B cell (primary cell): ENCODE results near the gene LDHAL6B. TPM values are rescaled to one million over a fixed set of nuclear protein-coding genes. Genes with fewer than 3 reads are reported as not detected.

Experiments used
- ATAC-seq: fragments of 200-7000 bp; cut with Tn5 transposase; one replicate; pipeline ENCODE4 v1.10.0; 2021; ENCODE audit warnings: low read depth, mild to moderate bottlenecking, moderate number of reproducible peaks, moderate library complexity
- CTCF ChIA-PET: fragments of 350-600 bp; sonication (Branson Sonifier 250); formaldehyde crosslinking; loops from one replicate; lab custom pipeline; 2021; ENCODE audit warnings: antibody characterized with exemption, inconsistent platforms; lab: Charles Lee
- POLR2A ChIA-PET: fragments of 350-600 bp; sonication (Branson Sonifier 250); formaldehyde crosslinking; loops from one replicate; lab custom pipeline; 2021; ENCODE audit warnings: antibody characterized with exemption; lab: Charles Lee
- DNase-seq: peaks from one replicate; pipeline ENCODE4 v3.0.0; 2013
- H2AFZ ChIP-seq: 2 replicates; pipeline ENCODE4 v1.6.1; 2012; ENCODE audit warnings: mild to moderate bottlenecking, low read depth, low read length; ENCODE audit not compliant: insufficient read depth, poor library complexity, severe bottlenecking
- H3K27ac ChIP-seq, 2 donors: 1 replicate in 1 of 2; 2 replicates in 1 of 2; pipeline ENCODE4 v1.5.1; 2012 to 2013; ENCODE audit warnings: low read length in 2 of 2, mild to moderate bottlenecking in 2 of 2, moderate library complexity in 1 of 2
- H3K27me3 ChIP-seq, 4 experiments: fragments of 200-600 bp in 1 of 4; sonication (generic) in 1 of 4; replicated peaks in 1 of 4; 1 replicate in 2 of 4; 2 replicates in 2 of 4; pipeline versions ENCODE4 v1.6.1 to v1.7.0; 2013 to 2016; ENCODE audit warnings: low read length in 3 of 4, mild to moderate bottlenecking in 2 of 4, mixed read lengths in 1 of 4, moderate library complexity in 1 of 4; ENCODE audit not compliant: insufficient read depth in 4 of 4, control insufficient read depth in 3 of 4; ENCODE audit errors: control extremely low read depth in 1 of 4
- H3K36me3 ChIP-seq, 2 experiments: replicated peaks in 1 of 2; 1 replicate in 1 of 2; 2 replicates in 1 of 2; pipeline versions ENCODE4 v1.6.1 to v1.7.1; 2013; ENCODE audit warnings: low read length in 1 of 2; ENCODE audit not compliant: insufficient read depth in 2 of 2, control insufficient read depth in 1 of 2; ENCODE audit errors: control extremely low read depth in 1 of 2, extremely low read depth in 1 of 2
- H3K4me1 ChIP-seq, 2 donors: fragments of 200-600 bp in 1 of 2; sonication (generic) in 1 of 2; 1 replicate in 1 of 2; 2 replicates in 1 of 2; pipeline versions ENCODE4 v1.5.1 to v1.6.1; 2013 to 2017; ENCODE audit warnings: low read length in 2 of 2; ENCODE audit not compliant: control insufficient read depth in 2 of 2, insufficient read depth in 2 of 2
- H3K4me2 ChIP-seq: replicated peaks from 2 replicates; pipeline ENCODE3; 2012; ENCODE audit warnings: mild to moderate bottlenecking, low read depth, low read length; ENCODE audit not compliant: poor library complexity, severe bottlenecking
- H3K4me3 ChIP-seq, 5 experiments: fragments of 200-600 bp in 1 of 5; sonication (generic) in 1 of 5; 1 replicate in 3 of 5; 2 replicates in 2 of 5; pipeline versions ENCODE4 v1.5.1 to v1.7.0; 2011 to 2016; ENCODE audit warnings: low read length in 4 of 5, mild to moderate bottlenecking in 4 of 5, low read depth in 2 of 5, control low read depth in 1 of 5, moderate library complexity in 1 of 5; ENCODE audit not compliant: insufficient read depth in 1 of 5; ENCODE audit errors: control extremely low read depth in 1 of 5, extremely low read depth in 1 of 5
- H3K79me2 ChIP-seq: fragments of 200-600 bp; sonication (generic); one replicate; pipeline ENCODE4 v1.6.0; 2016; ENCODE audit warnings: low read length; ENCODE audit not compliant: control insufficient read depth, insufficient read depth
- H3K9ac ChIP-seq: fragments of 200-600 bp; sonication (generic); 2 replicates; pipeline ENCODE4 v1.6.1; 2017; ENCODE audit warnings: mild to moderate bottlenecking, low read length, moderate library complexity
- H3K9me3 ChIP-seq, 3 donors: one replicate each; pipeline versions ENCODE4 v1.6.1 to v1.7.1; 2013; ENCODE audit warnings: low read length in 2 of 3; ENCODE audit not compliant: control insufficient read depth in 2 of 3, insufficient read depth in 1 of 3; ENCODE audit errors: control extremely low read depth in 1 of 3
- H4K20me1 ChIP-seq: 2 replicates; pipeline ENCODE4 v1.6.0; 2012; ENCODE audit warnings: mild to moderate bottlenecking, low read length; ENCODE audit not compliant: insufficient read depth, control insufficient read depth, poor library complexity, severe bottlenecking
- H3K27ac Mint-ChIP-seq: one replicate; pipeline ENCODE4 v1.8.0; 2021; ENCODE audit warnings: mixed read lengths
- H3K27me3 Mint-ChIP-seq: one replicate; pipeline ENCODE4 v1.8.0; 2021; ENCODE audit warnings: mixed read lengths
- H3K4me1 Mint-ChIP-seq: one replicate; pipeline ENCODE4 v1.8.0; 2021; ENCODE audit warnings: mixed read lengths
- H3K4me3 Mint-ChIP-seq: one replicate; pipeline ENCODE4 v1.8.0; 2021; ENCODE audit warnings: mixed read lengths
- H3K9me3 Mint-ChIP-seq: one replicate; pipeline ENCODE4 v1.8.0; 2022; ENCODE audit warnings: mixed read lengths; ENCODE audit not compliant: insufficient read depth
- EZH2 ChIP-seq: IDR thresholded peaks from 2 replicates; pipeline ENCODE4 v1.6.1; 2012; ENCODE audit warnings: borderline replicate concordance, low read depth, mild to moderate bottlenecking, moderate library complexity, low read length; ENCODE audit not compliant: insufficient read depth, poor library complexity, severe bottlenecking
- WGBS: methylation state at CpG from one replicate; pipeline ENCODE4 v1.1.5; 2013; ENCODE audit warnings: missing lambda C conversion rate; ENCODE audit not compliant: insufficient coverage; 5-methylcytosine and 5-hydroxymethylcytosine counted together
- intact Hi-C: fragments of 100-400 bp; cut with micrococcal nuclease; formaldehyde crosslinking; loops from one replicate; pipeline ENCODE4 v1.10.0; 2022
- polyA plus RNA-seq: library from polyadenylated mRNA; depleted of rRNA; stranded (reverse); fragments of >200 nt; gene quantifications from 2 replicates; pipeline ENCODE4 v1.2.3, GENCODE V29; 2012
- total RNA-seq, 2 donors: library from RNA; stranded (reverse); fragments of 120-200 nt in 1 of 2; gene quantifications; 1 replicate in 1 of 2; 2 replicates in 1 of 2; pipeline versions ENCODE4 v1.2.3 to v1.2.4, GENCODE V29; 2013 to 2022
- TF ChIP-seq, protein P1 (sequence below): fragments of 200-600 bp; IDR thresholded peaks from one replicate; pipeline ENCODE4 v1.8.0; 2022; ENCODE audit warnings: antibody characterized with exemption, mild to moderate bottlenecking

LDHAL6B gene
- total and polyA plus RNA-seq, 2 donors (not counting 1 experiment from before 2014, with no cell fraction given), result not detected

DNA sequence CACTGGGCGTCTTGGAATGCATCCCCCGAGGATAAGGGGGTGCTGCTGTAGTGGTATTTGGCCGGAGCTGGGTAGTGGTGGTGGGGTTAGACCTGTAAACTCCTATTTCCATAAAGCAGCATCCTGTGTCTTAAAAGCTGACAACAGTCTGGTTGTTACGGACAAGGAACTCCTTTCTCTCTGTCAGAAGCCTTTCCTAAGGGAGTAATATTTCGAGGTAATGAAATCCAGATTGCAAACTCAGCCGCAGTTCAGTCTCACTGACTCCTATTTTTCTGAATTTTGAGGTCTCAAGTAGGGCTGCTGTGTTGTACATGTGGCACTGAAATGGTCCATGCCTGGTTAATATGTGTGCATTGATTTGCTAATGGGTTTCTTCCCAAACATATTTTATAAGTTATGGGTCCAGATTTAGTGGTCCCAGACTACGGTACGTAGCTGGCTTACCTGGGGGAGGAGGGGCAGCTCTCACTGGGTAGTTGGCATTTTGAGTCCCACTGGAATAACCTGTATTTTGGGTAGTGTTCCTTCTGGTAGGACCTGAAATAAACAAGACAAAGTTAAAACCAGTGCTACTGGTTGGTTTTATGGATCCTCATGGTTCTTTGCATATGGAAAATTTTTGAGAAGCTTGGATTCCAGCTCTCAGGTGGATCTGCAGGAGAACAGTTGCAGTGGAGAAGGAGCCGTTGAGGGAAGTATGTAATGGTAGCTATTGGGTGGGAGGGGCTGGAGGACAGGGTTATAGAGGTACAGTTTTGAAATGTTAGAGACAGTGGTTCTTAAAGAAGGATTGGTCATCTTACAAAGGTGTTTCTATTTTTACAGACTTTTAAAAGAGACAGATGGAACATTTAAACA, 48.6 kb upstream of the LDHAL6B start:
- DNase-seq (no peak), ATAC-seq (no peak)
- CTCF ChIA-PET, result interaction anchor here (1.1 kb wide), 1 partner anchor 371 kb away, joined by 3 read pairs; no protein-coding TSS in a partner anchor
- no peak overlapping the region for H3K4me3 Mint-ChIP-seq
- H3K27ac Mint-ChIP-seq, result no peak overlapping the region
- POLR2A ChIA-PET, result no interaction called here
- Histone ChIP-seq H3K27ac (no peak overlapping the region), H3K27me3 (no peaks in the 10 kb centered on the region), H3K9me3 (no peaks in the 10 kb centered on the region), H3K9ac (no peak overlapping the region), H2AFZ (no peak overlapping the region), H3K4me2 (no peak overlapping the region), H3K79me2 (peaks cover 3% of the 10 kb centered on the region), H3K4me1 (no peaks in the 10 kb centered on the region), H4K20me1 (no peaks in the 10 kb centered on the region), H3K36me3 (peaks cover 0 to 67% of the 10 kb centered on the region in 2 experiments), H3K4me3 (no peak overlapping the region)
- no peaks in the 10 kb centered on the region for H3K9me3 Mint-ChIP-seq
- intact Hi-C loops, result no loop called here
- WGBS, result 98% methylated on average over 6 of the region's 9 CpGs
- no peaks in the 10 kb centered on the region for H3K4me1 Mint-ChIP-seq
- H3K27me3 Mint-ChIP-seq, result no peaks in the 10 kb centered on the region
- no peak for TF ChIP-seq EZH2

DNA sequence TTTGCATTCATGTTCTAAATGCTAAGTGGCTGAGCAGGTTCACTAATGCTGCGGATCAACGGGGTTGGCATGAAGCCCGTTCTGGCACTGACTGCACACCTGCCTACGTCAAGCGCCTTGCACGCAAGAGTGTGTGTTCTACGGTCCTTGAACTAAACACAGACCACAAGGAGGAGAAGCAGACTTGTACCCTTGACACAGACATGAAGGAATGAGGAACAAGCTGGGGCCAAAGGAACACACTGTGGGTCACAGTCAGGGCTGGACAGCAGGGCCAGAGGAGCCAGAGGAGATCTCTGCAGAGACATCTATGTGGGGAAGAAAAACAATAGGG, 48.0 kb upstream of the LDHAL6B start:
- H3K4me3 ChIP-seq, result no peak overlapping the region
- TF ChIP-seq, protein P1, sequence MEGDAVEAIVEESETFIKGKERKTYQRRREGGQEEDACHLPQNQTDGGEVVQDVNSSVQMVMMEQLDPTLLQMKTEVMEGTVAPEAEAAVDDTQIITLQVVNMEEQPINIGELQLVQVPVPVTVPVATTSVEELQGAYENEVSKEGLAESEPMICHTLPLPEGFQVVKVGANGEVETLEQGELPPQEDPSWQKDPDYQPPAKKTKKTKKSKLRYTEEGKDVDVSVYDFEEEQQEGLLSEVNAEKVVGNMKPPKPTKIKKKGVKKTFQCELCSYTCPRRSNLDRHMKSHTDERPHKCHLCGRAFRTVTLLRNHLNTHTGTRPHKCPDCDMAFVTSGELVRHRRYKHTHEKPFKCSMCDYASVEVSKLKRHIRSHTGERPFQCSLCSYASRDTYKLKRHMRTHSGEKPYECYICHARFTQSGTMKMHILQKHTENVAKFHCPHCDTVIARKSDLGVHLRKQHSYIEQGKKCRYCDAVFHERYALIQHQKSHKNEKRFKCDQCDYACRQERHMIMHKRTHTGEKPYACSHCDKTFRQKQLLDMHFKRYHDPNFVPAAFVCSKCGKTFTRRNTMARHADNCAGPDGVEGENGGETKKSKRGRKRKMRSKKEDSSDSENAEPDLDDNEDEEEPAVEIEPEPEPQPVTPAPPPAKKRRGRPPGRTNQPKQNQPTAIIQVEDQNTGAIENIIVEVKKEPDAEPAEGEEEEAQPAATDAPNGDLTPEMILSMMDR, result no peak
- TF ChIP-seq EZH2, result no peak
- Mint-ChIP-seq H3K9me3 (no peaks in the 10 kb centered on the region), H3K27ac (no peak overlapping the region), H3K27me3 (no peaks in the 10 kb centered on the region), H3K4me1 (no peaks in the 10 kb centered on the region), H3K4me3 (no peak overlapping the region)
- H3K27me3 ChIP-seq, result no peaks in the 10 kb centered on the region
- H3K27ac ChIP-seq, result no peak overlapping the region
- H3K4me2 ChIP-seq, result no peak overlapping the region
- ATAC-seq (no peak), DNase-seq (no peak)
- H3K36me3 ChIP-seq, result peaks cover 0 to 62% of the 10 kb centered on the region in 2 experiments
- ChIA-PET POLR2A (no interaction called here), CTCF (no interaction called here)
- intact Hi-C loops, result no loop called here
- H3K9ac ChIP-seq, result no peak overlapping the region
- WGBS, result 93% methylated on average over 7 of the region's 7 CpGs
- H2AFZ ChIP-seq, result no peak overlapping the region
- no peaks in the 10 kb centered on the region for H4K20me1 ChIP-seq
- H3K79me2 ChIP-seq, result peaks cover 3% of the 10 kb centered on the region
- no peaks in the 10 kb centered on the region for H3K4me1 ChIP-seq
- no peaks in the 10 kb centered on the region for H3K9me3 ChIP-seq
